Activated naive CD4-positive, alpha-beta T cell treated with anti-CD3 and anti-CD28 coated beads for 36 hours (primary cell): ENCODE data around the gene SMC4. TPM values are rescaled to one million over a fixed set of nuclear protein-coding genes. Genes with fewer than 3 reads are reported as not detected.

Source experiments
- CTCF ChIA-PET: fragments of 350-600 bp; sonication (Branson Sonifier 250); formaldehyde crosslinking; loops from one replicate; lab custom pipeline; 2021; ENCODE audit warnings: antibody characterized with exemption; lab: Charles Lee
- DNase-seq: peaks from one replicate; pipeline ENCODE4 v3.0.0-alpha.2; 2020
- H3K27ac Mint-ChIP-seq: one replicate; pipeline ENCODE4 v1.8.0; 2021; ENCODE audit warnings: mild to moderate bottlenecking, mixed read lengths
- H3K27me3 Mint-ChIP-seq: one replicate; pipeline ENCODE4 v1.8.0; 2021; ENCODE audit warnings: low read depth, mixed read lengths
- H3K36me3 Mint-ChIP-seq: one replicate; pipeline ENCODE4 v1.8.0; 2021; ENCODE audit warnings: low read depth, mixed read lengths
- H3K4me1 Mint-ChIP-seq: one replicate; pipeline ENCODE4 v1.8.0; 2021; ENCODE audit warnings: low read depth, mixed read lengths
- H3K4me3 Mint-ChIP-seq: one replicate; pipeline ENCODE4 v1.8.0; 2021; ENCODE audit warnings: mild to moderate bottlenecking, moderate library complexity, mixed read lengths
- H3K9me3 Mint-ChIP-seq: one replicate; pipeline ENCODE4 v1.8.0; 2021; ENCODE audit warnings: mixed read lengths
- intact Hi-C: fragments of 100-400 bp; cut with micrococcal nuclease; formaldehyde crosslinking; loops from one replicate; pipeline ENCODE4 v1.15.1; 2023
- total RNA-seq, 2 experiments: library from RNA; stranded (reverse); gene quantifications; one replicate each; pipeline ENCODE4 v1.2.3, GENCODE V29; 2021

SMC4 gene
- total RNA-seq, 2 experiments from 2014 or later, result 187 to 191 TPM

DNA sequence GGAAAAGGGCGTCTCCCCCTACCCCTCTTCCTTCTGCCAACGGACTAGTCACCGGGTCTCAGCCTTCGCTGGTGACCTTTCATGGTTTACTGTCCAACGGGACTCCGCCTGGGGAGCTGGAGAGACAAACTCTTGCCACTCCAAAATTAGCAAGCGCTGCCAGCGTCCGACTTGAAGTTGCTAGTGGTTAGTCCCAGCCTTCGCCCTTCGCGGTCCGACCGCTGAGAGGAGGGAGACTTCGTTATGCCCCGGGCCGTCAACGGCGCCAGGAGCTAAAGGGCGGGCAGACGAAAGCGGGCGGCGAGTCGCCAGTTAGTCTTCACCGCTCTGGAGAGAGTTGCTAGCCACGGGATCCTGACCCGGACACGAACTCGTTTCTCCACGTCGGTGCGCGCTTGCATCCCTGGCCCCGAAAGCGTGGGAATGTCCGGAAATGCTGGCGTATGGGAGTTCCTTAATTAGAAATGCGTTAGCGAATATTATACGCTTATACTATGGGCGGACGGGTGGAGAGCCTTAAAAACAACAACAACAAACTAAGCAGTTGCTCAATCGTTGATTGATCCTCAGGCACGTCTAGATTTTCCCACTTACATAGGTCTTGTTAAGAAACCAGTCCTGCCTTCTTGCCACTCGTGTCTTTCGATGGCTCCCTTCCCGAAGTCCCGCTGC is 716 bp downstream of the SMC4 start:
- H3K36me3 Mint-ChIP-seq, result peaks cover 40% of the 10 kb centered on the region
- DNase-seq, result peak; percentile 47
- CTCF ChIA-PET, result interaction anchor here (1.0 kb wide), 1 partner anchor 49 kb away, joined by 4 read pairs; no protein-coding TSS in a partner anchor
- peak overlapping the region; percentile 97 for H3K27ac Mint-ChIP-seq
- intact Hi-C loops, result loop anchor here (2.0 kb wide), 1 partner anchor 35 kb away; no protein-coding TSS in a partner anchor
- peaks cover 41% of the 10 kb centered on the region for H3K4me1 Mint-ChIP-seq
- peak overlapping the region; percentile 91 for H3K4me3 Mint-ChIP-seq
- H3K27me3 Mint-ChIP-seq, result peaks cover 7% of the 10 kb centered on the region
- H3K9me3 Mint-ChIP-seq, result no peaks in the 10 kb centered on the region

DNA sequence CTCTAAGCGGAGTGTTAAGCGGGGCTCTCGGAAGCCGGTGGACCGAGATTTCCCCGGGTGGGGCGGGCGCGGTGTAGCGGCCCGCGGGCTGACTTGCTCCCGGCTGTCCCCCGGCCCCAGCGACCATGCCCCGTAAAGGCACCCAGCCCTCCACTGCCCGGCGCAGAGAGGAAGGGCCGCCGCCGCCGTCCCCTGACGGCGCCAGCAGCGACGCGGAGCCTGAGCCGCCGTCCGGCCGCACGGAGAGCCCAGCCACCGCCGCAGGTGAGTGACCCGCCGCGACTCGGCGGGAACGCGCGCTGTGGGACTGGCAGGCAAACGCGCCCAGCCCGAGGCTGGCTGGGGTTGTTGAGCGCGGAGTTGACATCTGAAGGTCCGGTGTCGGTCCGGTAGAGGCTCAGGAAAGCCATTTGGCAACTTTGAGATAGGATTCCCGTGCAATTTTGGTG is 1.3 kb downstream of the SMC4 start:
- Mint-ChIP-seq H3K27me3 (peaks cover 7% of the 10 kb centered on the region), H3K4me3 (peak overlapping the region; percentile 91), H3K9me3 (no peaks in the 10 kb centered on the region), H3K4me1 (peaks cover 41% of the 10 kb centered on the region), H3K27ac (peak overlapping the region; percentile 47), H3K36me3 (peaks cover 41% of the 10 kb centered on the region)
- intact Hi-C loops, result loop anchor here (2.0 kb wide), 1 partner anchor 34 kb away; no protein-coding TSS in a partner anchor
- CTCF ChIA-PET, result no interaction called here
- peak; percentile 17 for DNase-seq

DNA sequence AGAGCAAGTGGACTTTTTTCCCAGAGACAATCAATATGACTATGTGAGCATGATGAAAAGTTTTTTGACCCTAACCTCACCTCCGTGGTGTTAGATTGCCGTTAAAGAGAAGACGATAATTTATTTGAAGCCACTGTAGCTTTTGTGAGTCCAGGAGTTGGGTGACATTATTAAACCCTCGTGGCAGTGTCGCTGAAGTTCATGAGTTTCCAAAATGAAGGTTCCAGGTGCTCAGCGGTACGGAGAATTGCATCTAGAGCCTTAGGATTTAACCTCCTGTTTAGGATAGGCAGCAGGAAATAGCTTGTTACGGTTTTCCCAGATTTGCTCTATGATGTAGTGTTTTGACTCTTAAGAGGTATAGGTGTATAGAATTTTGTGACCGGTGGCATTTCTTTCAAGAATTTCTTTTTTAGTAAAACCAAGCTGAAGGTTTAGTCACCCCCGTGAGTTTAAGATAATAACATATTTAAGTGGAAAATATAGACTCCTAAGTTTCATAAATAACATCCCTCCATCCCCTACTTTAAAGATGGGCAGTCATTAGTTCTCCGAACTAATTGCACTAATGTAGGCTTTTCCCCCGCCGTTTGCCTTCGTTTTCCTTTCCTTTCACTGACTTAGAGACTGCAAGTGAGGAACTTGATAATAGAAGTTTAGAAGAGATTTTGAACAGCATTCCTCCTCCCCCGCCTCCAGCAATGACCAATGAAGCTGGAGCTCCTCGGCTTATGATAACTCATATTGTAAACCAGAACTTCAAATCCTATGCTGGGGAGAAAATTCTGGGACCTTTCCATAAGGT is 2.0 kb downstream of the SMC4 start:
- Mint-ChIP-seq H3K9me3 (no peaks in the 10 kb centered on the region), H3K4me1 (peaks cover 41% of the 10 kb centered on the region), H3K27ac (peak overlapping the region; percentile 47), H3K27me3 (peaks cover 7% of the 10 kb centered on the region), H3K4me3 (peak overlapping the region; percentile 91), H3K36me3 (peaks cover 43% of the 10 kb centered on the region)
- no peak for DNase-seq
- intact Hi-C loops, result loop anchor here (2.0 kb wide), 1 partner anchor 33 kb away; no protein-coding TSS in a partner anchor
- CTCF ChIA-PET, result interaction anchor here (1.2 kb wide), 1 partner anchor 10 kb away, joined by 4 read pairs; no protein-coding TSS in a partner anchor

DNA sequence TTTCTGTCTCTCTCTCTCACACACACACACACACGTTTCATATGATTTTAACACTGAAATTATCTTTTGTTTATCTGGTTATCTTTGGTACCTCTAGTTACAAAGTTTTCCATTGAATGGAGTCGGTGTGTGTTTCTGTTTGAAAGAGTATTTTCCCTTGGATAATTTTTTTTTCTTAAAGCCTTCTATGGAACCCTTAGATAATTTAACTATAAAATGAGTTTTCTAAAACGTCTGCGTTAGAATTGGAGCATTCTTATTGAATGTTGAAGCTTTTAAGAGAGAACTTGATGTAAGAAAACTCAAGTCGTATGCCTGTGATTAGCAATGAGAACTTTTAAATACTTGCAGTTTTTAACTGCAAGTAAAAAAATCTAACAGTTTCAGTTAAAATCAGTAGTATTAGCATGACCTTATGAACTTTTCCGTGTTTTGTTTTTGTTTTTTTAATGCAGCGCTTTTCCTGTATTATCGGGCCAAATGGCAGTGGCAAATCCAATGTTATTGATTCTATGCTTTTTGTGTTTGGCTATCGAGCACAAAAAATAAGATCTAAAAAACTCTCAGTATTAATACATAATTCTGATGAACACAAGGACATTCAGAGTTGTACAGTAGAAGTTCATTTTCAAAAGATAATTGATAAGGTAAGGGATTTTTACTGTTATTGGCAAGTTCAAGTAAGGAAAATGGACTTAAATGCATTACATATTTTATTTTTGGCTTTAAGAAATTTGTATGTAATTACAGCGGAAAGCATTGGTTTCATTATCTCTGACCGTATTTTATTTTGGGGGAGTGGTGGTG is 3.0 kb downstream of the SMC4 start:
- intact Hi-C loops, result no loop called here
- H3K36me3 Mint-ChIP-seq, result peaks cover 43% of the 10 kb centered on the region
- CTCF ChIA-PET, result interaction anchor here (1.0 to 1.3 kb wide), 3 partner anchors 10 to 47 kb away, joined by 3 to 4 read pairs (median 4); no protein-coding TSS in a partner anchor
- H3K27me3 Mint-ChIP-seq, result peaks cover 7% of the 10 kb centered on the region
- H3K4me3 Mint-ChIP-seq, result peak overlapping the region; percentile 91
- H3K9me3 Mint-ChIP-seq, result no peaks in the 10 kb centered on the region
- peaks cover 36% of the 10 kb centered on the region for H3K4me1 Mint-ChIP-seq
- no peak overlapping the region for H3K27ac Mint-ChIP-seq
- no peak for DNase-seq

DNA sequence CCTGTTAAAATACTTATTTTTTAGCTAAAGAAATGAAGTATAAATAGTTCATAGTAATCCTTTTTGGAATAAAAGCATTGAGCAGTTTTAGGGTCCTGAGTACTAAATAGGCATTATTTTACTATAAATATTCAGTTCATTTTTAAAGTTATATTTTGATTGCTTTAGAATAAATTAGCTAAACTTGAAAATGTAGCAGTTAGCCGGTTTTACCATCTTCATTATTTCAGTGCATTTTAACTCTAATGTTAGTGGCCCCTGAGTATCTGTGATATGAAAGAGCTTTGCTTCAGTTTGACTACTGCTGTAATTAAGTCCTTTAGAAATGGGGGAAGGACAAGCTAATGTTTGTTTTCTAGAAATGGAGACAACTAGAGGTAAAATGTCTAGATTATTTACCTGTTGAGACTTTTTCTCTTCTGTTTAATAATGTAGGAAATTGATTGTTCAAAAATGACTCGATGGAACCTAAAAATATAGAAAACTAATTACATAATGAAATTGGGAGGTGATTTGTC is 3.6 kb downstream of the SMC4 start:
- H3K4me3 Mint-ChIP-seq, result peak overlapping the region; percentile 91
- H3K27ac Mint-ChIP-seq, result no peak overlapping the region
- H3K27me3 Mint-ChIP-seq, result peaks cover 7% of the 10 kb centered on the region
- intact Hi-C loops, result no loop called here
- no peaks in the 10 kb centered on the region for H3K9me3 Mint-ChIP-seq
- peaks cover 44% of the 10 kb centered on the region for H3K36me3 Mint-ChIP-seq
- H3K4me1 Mint-ChIP-seq, result peaks cover 31% of the 10 kb centered on the region
- CTCF ChIA-PET, result interaction anchor here (1.0 to 1.3 kb wide), 2 partner anchors 10 to 46 kb away, joined by 3 to 4 read pairs; no protein-coding TSS in a partner anchor
- no peak for DNase-seq

DNA sequence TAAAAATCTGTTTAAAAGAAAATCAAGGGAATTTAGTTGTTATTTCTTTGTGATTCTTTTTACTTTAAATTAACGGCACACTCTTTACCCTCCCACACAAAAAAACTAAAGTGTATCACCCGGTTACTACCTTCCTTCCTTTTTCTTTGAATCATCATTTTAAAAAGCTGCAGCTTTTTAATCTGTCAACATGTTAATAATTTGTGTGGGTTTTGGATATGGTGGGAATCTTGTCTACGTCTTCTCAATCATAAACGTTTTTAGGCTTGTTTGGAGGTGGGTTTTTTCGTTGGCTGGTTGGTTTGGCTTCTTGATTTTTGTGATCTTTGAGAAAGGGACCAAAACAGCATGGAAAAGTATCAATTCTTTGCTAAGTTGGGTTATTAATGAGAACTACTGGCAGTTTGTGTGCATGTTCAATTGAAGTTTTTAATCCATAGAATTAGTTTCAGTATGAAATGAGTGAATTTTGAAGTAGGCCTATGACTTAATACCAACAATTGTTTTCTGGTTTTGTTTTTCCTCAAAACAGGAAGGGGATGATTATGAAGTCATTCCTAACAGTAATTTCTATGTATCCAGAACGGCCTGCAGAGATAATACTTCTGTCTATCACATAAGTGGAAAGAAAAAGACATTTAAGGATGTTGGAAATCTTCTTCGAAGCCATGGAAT is 4.5 kb downstream of the SMC4 start:
- DNase-seq, result no peak
- peaks cover 29% of the 10 kb centered on the region for H3K4me1 Mint-ChIP-seq
- H3K36me3 Mint-ChIP-seq, result peaks cover 48% of the 10 kb centered on the region
- intact Hi-C loops, result no loop called here
- CTCF ChIA-PET, result interaction anchor here (1.3 kb wide), 1 partner anchor 9 kb away, joined by 4 read pairs; no protein-coding TSS in a partner anchor
- H3K9me3 Mint-ChIP-seq, result no peaks in the 10 kb centered on the region
- H3K4me3 Mint-ChIP-seq, result peak overlapping the region; percentile 42
- H3K27me3 Mint-ChIP-seq, result peaks cover 7% of the 10 kb centered on the region
- peak overlapping the region; percentile 30 for H3K27ac Mint-ChIP-seq

DNA sequence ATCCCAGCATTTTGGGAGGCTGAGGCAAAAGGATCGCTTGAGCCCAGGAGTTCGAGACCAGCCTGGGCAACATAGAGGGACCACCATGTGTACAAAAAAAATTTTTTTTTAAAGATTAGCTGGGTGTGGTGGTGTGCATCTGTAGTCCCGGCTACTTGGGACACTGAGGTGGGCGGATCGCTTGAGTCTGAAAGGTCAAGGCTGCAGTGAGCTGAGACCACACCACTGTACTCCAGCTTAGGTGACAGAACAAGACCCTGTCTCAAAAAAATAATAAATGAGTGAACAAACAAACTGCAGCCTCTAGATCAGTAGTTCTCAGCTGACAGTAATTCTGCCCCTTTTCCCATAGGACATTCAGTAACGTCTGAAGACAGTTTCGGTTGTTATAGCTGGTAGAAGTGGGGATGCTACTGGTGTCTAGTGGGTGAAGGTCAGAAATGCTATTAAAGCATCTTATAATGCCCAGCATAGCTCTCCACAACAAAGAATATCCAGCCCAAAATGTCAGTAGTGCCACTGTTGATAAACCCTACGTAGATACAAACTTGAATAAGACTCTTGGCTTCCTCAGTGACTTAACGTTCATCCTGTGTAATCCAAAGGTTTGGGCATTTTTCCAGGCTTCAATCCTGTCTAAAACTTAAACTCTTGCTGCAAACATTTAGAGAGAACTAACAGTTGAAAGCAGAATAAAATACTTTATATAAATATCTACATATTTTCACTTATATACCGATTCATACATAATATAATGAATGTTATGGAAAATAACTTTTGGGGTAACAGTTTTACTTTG is 10.6 kb downstream of the SMC4 start:
- H3K36me3 Mint-ChIP-seq, result peaks cover 28% of the 10 kb centered on the region
- H3K4me3 Mint-ChIP-seq, result no peak overlapping the region
- DNase-seq, result no peak
- intact Hi-C loops, result no loop called here
- H3K27ac Mint-ChIP-seq, result no peak overlapping the region
- peaks cover 2% of the 10 kb centered on the region for H3K4me1 Mint-ChIP-seq
- no peaks in the 10 kb centered on the region for H3K27me3 Mint-ChIP-seq
- H3K9me3 Mint-ChIP-seq, result no peaks in the 10 kb centered on the region
- CTCF ChIA-PET, result interaction anchor here (0.6 to 1.4 kb wide), 3 partner anchors 16 to 531 kb away, joined by 3 to 5 read pairs (median 3); no protein-coding TSS in a partner anchor

DNA sequence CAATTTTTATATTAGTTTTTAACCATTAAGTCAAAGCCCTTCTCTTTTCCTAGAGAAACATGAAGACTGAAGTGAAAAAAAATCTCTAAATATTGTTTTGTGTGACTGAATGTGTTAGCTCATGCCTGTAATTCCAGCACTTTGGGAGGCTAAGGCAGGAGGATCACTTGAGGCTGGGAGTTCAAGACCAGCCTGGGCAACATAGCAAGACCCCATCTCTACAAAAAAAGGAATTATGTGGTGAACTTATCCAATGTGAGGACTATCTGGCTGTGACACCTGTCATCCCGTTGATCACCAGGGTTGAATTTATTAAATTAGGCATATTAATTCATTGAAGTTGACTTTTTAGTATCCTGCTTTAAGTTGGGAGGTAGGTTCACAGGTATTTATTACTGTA is 13.0 kb downstream of the SMC4 start:
- intact Hi-C loops, result loop anchor here (2.0 kb wide), 1 partner anchor 14 kb away; no protein-coding TSS in a partner anchor
- H3K36me3 Mint-ChIP-seq, result peaks cover 41% of the 10 kb centered on the region

DNA sequence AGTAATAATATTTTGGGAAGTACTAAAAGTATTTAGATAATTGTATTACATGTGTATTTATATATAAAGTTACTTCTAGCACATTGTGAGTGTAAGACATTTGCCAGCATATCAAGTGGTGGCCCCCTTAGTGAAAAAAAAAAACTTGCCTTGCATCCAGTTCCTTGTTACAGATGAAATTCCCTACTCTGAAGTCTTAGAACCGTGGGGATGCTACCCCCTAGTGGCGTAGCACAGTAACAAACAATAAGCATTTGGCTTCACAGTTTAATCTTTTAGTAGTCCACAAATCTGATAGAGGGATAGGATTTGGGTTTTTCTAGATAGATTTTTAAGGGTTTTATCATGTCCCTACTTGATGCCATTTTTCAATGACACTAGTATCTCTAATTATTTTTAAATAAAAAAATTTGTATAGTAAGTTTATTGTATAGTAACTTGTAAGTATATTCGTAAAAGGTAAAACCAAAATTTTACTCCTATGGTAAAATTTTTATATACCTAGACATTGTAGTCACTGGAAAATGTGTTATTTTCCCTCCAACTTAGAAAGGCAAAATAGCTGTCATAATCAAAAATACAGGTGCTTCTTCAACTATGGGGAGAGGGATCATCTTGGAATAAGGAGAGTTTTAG is 14.3 kb downstream of the SMC4 start:
- Mint-ChIP-seq H3K27ac (no peak overlapping the region), H3K9me3 (no peaks in the 10 kb centered on the region), H3K36me3 (peaks cover 45% of the 10 kb centered on the region), H3K4me1 (peaks cover 2% of the 10 kb centered on the region), H3K27me3 (no peaks in the 10 kb centered on the region), H3K4me3 (no peak overlapping the region)
- CTCF ChIA-PET, result interaction anchor here (0.7 to 2.2 kb wide), 12 partner anchors 8 to 381 kb away, joined by 3 to 10 read pairs (median 4); no protein-coding TSS in a partner anchor
- DNase-seq, result peak; percentile 65
- intact Hi-C loops, result loop anchor here (1.0 to 2.0 kb wide), 4 partner anchors 13 to 381 kb away; partner anchors contain the start of genes IFT80 and SMC4

More for the DNA sequence above, 13.0 kb downstream of the SMC4 start:
- Mint-ChIP-seq H3K4me1 (peaks cover 4% of the 10 kb centered on the region), H3K27me3 (no peaks in the 10 kb centered on the region), H3K4me3 (no peak overlapping the region), H3K9me3 (no peaks in the 10 kb centered on the region), H3K27ac (no peak overlapping the region)
- CTCF ChIA-PET, result interaction anchor here (0.8 to 2.2 kb wide), 6 partner anchors 9 to 380 kb away, joined by 3 to 10 read pairs (median 4); no protein-coding TSS in a partner anchor
- DNase-seq, result no peak

DNA sequence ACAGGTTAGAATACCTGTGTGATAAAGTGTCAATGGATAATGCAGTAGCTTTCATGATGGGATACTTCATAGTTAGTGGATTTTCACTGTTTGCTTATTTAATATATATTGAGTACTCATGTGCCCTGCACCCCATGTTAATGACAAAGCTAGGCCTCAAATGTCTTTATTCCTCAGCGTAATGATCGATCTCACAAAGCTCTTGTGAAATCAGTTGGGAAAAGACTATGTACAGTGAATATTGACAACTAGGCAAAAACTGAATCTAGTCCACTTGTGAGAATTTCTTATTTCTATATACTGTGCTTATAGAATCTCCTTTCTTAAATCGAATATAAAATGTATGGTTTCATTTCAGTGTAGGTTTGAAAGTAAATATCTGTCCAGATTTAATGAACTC is 17.9 kb downstream of the SMC4 start:
- intact Hi-C loops, result no loop called here
- H3K36me3 Mint-ChIP-seq, result peaks cover 56% of the 10 kb centered on the region
- H3K9me3 Mint-ChIP-seq, result no peaks in the 10 kb centered on the region
- H3K4me1 Mint-ChIP-seq, result peaks cover 2% of the 10 kb centered on the region
- no peak overlapping the region for H3K27ac Mint-ChIP-seq
- CTCF ChIA-PET, result no interaction called here
- DNase-seq, result no peak
- H3K27me3 Mint-ChIP-seq, result no peaks in the 10 kb centered on the region
- H3K4me3 Mint-ChIP-seq, result no peak overlapping the region
